AG04450 (cell line): ENCODE measurements around the gene VPS52. TPM values are rescaled to one million over a fixed set of nuclear protein-coding genes. Genes with fewer than 3 reads are reported as not detected.
"Not testable (repeated sequence)": the region's sequence is repeated elsewhere in the genome, so short reads cannot be mapped to it uniquely, and the experiment has no call there.

Source experiments
- CTCF ChIA-PET: fragments of 300-600, 350-600 bp; formaldehyde crosslinking; extraction: SDS; loops from one replicate; lab custom pipeline; 2022; ENCODE audit warnings: antibody characterized with exemption, inconsistent platforms; lab: Charles Lee
- POLR2A ChIA-PET: fragments of 350-600 bp; formaldehyde crosslinking; extraction: SDS; loops from one replicate; lab custom pipeline; 2021; ENCODE audit warnings: antibody characterized with exemption, inconsistent platforms; lab: Yijun Ruan, JAX
- DNase-seq: peaks from one replicate; pipeline ENCODE4 v3.0.0-alpha.2; 2011; ENCODE audit warnings: low read depth, low spot score
- H3K27ac ChIP-seq: one replicate; pipeline ENCODE4 v1.5.1; 2012; ENCODE audit warnings: low read depth, low read length, control low read depth
- H3K27me3 ChIP-seq: one replicate; pipeline ENCODE4 v1.6.0; 2012; ENCODE audit warnings: low read length; ENCODE audit not compliant: control insufficient read depth, insufficient read depth
- H3K4me3 ChIP-seq: 2 replicates; pipeline ENCODE4 v1.5.1; 2011; ENCODE audit warnings: mild to moderate bottlenecking, low read depth, low read length, control low read depth
- H3K9me3 ChIP-seq: 2 replicates; pipeline ENCODE4 v1.5.1; 2012; ENCODE audit warnings: low read length; ENCODE audit not compliant: control insufficient read depth, insufficient read depth
- CTCF ChIP-seq: IDR thresholded peaks from 2 replicates; pipeline ENCODE4 v1.5.1; 2011; ENCODE audit warnings: low read depth, low read length, control low read depth, inconsistent platforms
- polyA plus RNA-seq: library from polyadenylated mRNA; depleted of rRNA; stranded (reverse); fragments of >200 nt; gene quantifications from 2 replicates; pipeline ENCODE4 v1.2.3, GENCODE V29; 2011

The VPS52 gene
- polyA plus RNA-seq, 1 experiment, result 58.0 TPM

DNA sequence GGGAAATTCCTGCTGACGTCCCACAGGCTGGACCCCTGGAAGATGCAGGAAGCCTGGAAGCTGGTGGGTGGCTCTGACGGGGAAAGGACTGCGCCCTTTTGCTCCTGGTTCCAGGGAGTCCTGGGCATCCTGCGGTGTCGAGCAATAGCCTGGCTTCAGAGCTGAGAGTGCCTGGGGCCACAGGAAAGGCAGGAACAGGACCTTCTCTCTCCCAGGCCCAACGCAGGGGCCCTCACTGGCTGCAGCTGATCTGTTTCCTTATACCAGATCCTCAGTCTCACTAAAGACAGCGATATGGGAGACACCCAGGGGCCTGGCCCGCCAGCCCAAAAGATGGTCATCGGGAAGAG is 6.7 kb upstream of the VPS52 start:
- CTCF ChIA-PET, result interaction anchor here (0.5 to 2.0 kb wide), 2 partner anchors 67 to 119 kb away, joined by 3 to 8 read pairs; no protein-coding TSS in a partner anchor
- no peaks in the 10 kb centered on the region for H3K27me3 ChIP-seq
- DNase-seq, result no peak
- TF ChIP-seq CTCF, result no peak
- no peak overlapping the region for H3K27ac ChIP-seq
- no peaks in the 10 kb centered on the region for H3K9me3 ChIP-seq
- POLR2A ChIA-PET, result interaction anchor here (0.5 to 3.2 kb wide), 3 partner anchors 11 to 1604 kb away, joined by 3 to 15 read pairs (median 13); partner anchors contain the start of genes PFDN6 and WDR46
- H3K4me3 ChIP-seq, result no peak overlapping the region

DNA sequence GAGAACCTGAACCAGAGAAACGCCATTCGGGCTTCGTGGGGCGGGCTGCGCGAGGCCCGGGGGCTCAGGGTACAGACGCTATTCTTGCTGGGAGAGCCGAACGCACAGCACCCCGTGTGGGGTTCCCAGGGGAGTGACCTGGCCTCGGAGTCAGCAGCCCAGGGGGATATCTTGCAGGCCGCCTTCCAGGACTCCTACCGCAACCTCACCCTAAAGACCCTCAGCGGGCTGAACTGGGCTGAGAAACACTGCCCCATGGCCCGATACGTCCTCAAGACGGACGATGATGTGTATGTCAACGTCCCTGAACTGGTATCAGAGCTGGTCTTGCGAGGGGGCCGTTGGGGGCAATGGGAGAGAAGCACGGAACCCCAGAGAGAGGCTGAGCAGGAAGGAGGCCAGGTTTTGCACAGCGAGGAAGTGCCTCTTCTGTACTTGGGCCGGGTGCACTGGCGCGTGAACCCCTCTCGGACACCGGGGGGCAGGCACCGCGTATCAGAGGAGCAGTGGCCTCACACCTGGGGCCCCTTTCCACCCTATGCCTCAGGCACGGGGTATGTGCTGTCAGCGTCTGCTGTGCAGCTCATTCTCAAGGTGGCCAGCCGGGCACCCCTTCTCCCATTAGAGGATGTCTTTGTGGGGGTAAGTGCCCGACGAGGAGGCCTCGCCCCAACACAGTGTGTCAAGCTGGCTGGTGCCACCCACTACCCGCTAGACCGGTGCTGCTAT is 6.2 kb upstream of the VPS52 start:
- no peaks in the 10 kb centered on the region for H3K9me3 ChIP-seq
- H3K27ac ChIP-seq, result peak overlapping the region; percentile 68
- H3K4me3 ChIP-seq, result peak overlapping the region; percentile 50
- DNase-seq, result no peak
- ChIA-PET POLR2A (interaction anchor here (0.5 to 3.2 kb wide), 13 partner anchors 11 to 1603 kb away, joined by 3 to 18 read pairs (median 7); partner anchors contain the start of genes PFDN6, RGL2, RING1 and WDR46), CTCF (interaction anchor here (0.5 to 2.0 kb wide), 4 partner anchors 11 to 129 kb away, joined by 3 to 8 read pairs (median 4); partner anchors contain the start of gene WDR46)
- no peaks in the 10 kb centered on the region for H3K27me3 ChIP-seq
- TF ChIP-seq CTCF, result no peak

GRCh38 chr6:33276864-33277662 is 5.4 kb upstream of the VPS52 start, which contains the start of gene B3GALT4:
Gene B3GALT4, plus strand, starts transcription at chr6:33277123. Its CDS starts 297 bp downstream, at chr6:33277420.
- DNase-seq, result no peak
- Histone ChIP-seq H3K4me3 (peak within 1 kb of the TSS; percentile 50), H3K27me3 (no peaks in the 10 kb centered on the region), H3K9me3 (no peaks in the 10 kb centered on the region), H3K27ac (peak within 1 kb of the TSS; percentile 68)
- POLR2A ChIA-PET, result interaction anchor here (0.6 to 3.2 kb wide), 11 partner anchors 11 to 306 kb away, joined by 3 to 18 read pairs (median 7); partner anchors contain the start of genes PFDN6, RGL2, RING1 and WDR46
- CTCF ChIA-PET, result interaction anchor here (1.2 to 2.0 kb wide), 3 partner anchors 12 to 130 kb away, joined by 4 to 8 read pairs (median 4); partner anchors contain the start of gene WDR46
- peak; percentile 45 for TF ChIP-seq CTCF

- H3K4me3 ChIP-seq, result peak overlapping the region; percentile 50
- H3K27me3 ChIP-seq, result no peaks in the 10 kb centered on the region
- no peaks in the 10 kb centered on the region for H3K9me3 ChIP-seq
- ChIA-PET CTCF (interaction anchor here (1.2 kb wide), 1 partner anchor 12 kb away, joined by 4 read pairs; the partner anchor contains the start of gene WDR46), POLR2A (interaction anchor here (1.7 to 3.2 kb wide), 5 partner anchors 13 to 305 kb away, joined by 6 to 18 read pairs (median 9); partner anchors contain the start of genes PFDN6, RGL2, WDR46 and ZBTB22)
- peak overlapping the region; percentile 11 for H3K27ac ChIP-seq
- no peak for DNase-seq
- TF ChIP-seq CTCF, result no peak
Observed at GRCh38 chr6:33276581-33276863, 4.8 kb upstream of the VPS52 start.

GRCh38 chr6:33275795-33276580 is 4.3 kb upstream of the VPS52 start:
- Histone ChIP-seq H3K4me3 (peak overlapping the region; percentile 50), H3K27ac (peak overlapping the region; percentile 11)
- H3K27me3 ChIP-seq, DNase-seq, H3K9me3 ChIP-seq: not testable (repeated sequence)
- ChIA-PET CTCF (interaction anchor here (1.1 kb wide), 1 partner anchor 13 kb away, joined by 3 read pairs; the partner anchor contains the start of gene WDR46), POLR2A (interaction anchor here (1.7 to 3.2 kb wide), 5 partner anchors 13 to 305 kb away, joined by 6 to 18 read pairs (median 9); partner anchors contain the start of genes PFDN6, RGL2, WDR46 and ZBTB22)
